ENCODE data around the gene GNA15.
"Not testable (repeated sequence)": the region's sequence is repeated elsewhere in the genome, so short reads cannot be mapped to it uniquely, and the experiment has no call there.

Gene GNA15

GRCh38 chr19:3135961-3136683 lies at the start of gene GNA15:
GNA15 (plus strand) TSS chr19:3136033; CDS start chr19:3136451, 418 bp downstream.
- DNase-seq, result no peak

DNA sequence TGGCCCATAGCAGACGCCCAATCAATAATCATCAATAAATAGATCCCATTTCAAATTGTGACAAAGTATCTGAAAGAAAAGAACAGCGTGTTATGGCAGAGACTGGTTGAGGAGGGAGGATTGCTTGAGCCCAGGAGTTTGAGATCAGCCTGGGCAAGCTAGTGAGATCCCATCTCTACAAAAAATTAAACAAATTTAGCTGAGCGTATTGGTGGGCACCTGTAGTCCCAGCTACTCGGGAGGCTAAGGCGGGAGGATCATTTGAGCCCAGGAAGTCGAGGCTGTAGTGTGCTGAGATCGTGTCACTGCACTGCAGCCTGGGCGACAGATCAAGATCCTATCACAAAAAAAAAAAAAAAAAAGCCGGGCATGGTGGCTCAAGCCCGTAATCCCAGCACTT lies 48.1 kb upstream of the GNA15 start:
- DNase-seq, result no peak

DNA sequence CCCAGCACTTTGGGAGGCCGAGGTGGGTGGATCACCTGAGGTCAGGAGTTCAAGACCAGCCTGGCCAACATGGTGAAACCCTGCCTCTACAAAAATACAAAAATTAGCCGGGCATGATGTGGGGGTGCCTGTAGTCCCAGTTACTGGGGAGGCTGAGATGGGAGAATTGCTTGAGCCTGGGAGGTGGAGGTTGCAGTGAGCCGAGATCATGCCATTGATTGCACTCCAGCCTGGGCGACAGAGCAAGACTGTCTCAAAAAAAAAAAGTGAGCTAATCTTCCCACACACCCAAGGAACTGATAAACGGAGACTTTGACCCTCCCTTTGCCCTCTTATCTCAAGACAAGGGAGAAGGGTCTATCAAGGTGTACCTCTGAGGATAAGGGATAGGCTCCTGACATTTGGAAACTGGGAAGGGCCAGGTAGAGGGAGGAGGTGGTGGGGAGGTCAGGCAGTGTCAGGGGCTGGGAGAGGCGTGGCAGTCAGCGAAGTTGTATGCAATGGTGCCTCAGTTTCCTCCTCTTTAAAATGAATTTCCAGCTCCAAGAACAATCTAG lies 46.5 kb upstream of the GNA15 start:
- DNase-seq, result not testable (repeated sequence)

DNA sequence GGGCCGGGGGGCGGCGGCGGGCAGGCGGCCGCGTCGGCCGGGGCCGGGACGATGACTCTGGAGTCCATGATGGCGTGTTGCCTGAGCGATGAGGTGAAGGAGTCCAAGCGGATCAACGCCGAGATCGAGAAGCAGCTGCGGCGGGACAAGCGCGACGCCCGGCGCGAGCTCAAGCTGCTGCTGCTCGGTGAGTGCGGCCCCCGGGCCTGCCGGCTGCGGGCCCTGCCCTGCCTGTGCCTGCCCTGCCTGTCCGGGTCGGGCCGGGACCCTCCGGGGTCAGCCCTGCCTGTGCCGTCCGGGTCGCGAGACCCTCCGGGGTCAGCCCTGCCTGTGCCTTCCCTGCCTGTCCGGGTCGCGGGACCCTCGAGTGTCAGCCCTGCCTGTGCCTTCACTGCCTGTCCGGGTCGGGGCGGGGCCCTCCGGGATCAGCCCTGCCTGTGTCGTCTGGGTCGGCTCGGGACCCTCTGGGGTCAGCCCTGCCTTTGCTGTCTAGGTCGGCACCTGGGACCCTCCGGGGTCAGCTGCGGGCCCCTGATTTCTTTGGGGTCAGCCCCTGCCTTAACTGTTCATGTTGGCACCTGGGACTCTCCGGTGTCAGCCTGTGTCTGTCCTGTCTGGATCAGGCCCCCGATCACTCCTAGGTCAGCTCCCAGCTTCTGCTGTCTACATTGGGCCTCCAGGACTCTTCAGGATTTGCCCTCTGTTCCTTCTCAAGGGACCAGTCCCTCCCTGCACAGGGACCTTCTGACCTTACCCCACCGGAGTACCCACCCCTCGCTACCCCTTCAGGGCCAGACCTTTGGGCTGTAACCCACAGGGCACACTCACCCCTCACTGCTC lies 41.0 kb upstream of the GNA15 start:
- DNase-seq, result no peak

GRCh38 chr19:3095441-3096191 lies 40.2 kb upstream of the GNA15 start:
- no peak for DNase-seq

- DNase-seq, result no peak
These were observed 39.4 kb upstream of the GNA15 start for GRCh38 chr19:3096267-3096901.

DNA sequence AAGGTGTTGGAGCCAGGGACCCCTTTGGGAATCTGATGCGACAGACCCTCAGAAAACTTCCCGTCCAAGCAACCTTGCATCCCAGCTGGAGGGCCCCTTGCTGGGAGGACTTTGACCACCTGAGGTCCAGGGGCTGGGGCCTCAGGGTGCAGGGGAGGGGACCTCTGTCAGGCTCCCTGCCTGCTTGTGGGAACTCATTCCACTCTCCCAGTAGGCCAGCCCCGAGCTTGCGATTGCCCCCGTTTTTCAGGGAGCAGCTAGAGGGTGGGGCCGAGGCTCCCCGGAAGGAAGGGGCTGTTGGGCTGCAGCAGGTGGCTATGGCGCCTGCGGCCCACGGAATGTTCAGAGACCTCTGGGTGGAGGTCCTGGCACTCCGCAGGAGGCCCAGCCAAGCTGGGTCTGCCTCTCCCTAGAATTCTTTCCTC lies 38.9 kb upstream of the GNA15 start:
- no peak for DNase-seq

- DNase-seq, result no peak
These were observed 38.4 kb upstream of the GNA15 start for GRCh38 chr19:3097442-3097871.

DNA sequence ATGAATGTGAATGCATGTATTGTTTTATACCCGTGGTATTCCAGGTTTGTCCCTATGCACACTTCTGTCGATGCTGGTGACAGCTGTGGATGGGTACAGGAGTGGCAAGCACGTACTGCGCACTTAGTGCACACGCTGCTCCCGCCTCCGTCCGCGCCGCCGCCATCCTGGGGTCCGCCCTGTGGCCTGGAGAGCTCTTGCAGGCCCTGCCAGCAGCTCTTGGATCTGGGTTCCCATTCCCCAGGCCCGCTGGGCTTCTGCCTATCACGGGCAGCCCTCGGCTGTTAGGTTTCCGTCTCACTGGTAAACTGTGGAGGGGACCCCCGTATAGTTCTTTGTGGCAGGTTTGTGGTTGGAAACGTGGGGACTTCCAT lies 37.7 kb upstream of the GNA15 start:
- DNase-seq, result no peak

DNA sequence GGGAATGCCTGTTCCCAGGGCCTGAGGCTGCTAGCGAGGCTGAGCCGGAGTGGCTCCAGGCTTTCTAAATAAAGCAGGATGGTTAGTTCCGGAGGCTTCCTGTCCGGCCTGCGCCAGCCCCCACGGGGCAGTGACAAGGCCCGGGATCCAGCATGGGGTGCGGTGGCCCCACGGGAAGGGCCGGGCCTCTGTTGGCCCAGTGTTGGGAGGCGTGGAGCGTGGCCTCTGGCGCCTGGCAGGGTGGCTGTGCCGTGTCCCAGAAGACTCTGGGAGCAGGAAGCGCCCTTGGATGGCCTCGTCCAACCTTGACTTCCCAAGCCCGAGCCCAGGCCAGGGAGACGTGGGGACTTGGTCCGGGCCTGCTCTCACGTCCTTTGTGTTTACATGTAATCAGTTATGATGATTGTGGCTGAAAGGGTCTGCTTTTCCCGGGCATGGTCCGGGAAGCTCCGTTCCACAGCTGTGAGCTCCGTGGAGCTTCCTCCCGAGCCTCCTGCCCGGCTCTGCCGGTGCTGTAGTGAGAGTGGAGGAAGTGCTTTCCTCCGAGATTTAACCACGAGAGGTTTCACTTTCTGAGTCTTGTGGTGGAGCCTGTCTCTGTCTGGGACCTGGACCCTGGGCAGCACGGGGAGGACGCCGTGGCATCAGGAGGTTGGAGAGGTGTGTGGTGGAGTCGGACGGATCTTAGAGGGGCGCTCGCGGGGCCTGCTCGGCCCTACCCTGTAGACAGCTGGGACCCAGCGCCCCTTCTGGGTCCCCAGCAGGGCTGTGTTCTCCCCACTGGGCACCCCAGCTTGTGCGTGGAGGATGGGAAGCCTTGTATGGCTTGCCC lies 37.1 kb upstream of the GNA15 start:
- no peak for DNase-seq

- DNase-seq, result no peak
These were observed 36.3 kb upstream of the GNA15 start for GRCh38 chr19:3099347-3100145.

DNA sequence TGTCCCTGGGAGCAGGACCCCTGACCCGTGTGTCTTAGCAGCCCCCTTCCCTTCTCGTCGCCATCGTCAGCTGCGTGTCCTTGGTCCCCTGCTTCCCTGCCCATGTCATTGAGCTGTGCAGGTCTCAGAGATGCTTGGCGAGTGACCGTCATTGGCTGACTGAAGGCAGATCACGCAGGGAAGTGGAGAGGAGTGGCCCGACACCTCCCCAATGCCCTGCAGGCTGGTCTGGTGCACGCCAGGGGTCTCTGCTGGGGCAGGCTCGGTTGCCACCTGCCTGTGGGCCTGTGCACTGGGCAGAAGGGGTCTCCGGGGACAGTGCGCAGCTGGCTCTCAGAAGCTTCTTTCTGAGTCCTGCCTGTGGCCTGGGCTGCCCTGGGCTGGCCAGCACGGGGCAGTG lies 35.5 kb upstream of the GNA15 start:
- DNase-seq, result no peak

DNA sequence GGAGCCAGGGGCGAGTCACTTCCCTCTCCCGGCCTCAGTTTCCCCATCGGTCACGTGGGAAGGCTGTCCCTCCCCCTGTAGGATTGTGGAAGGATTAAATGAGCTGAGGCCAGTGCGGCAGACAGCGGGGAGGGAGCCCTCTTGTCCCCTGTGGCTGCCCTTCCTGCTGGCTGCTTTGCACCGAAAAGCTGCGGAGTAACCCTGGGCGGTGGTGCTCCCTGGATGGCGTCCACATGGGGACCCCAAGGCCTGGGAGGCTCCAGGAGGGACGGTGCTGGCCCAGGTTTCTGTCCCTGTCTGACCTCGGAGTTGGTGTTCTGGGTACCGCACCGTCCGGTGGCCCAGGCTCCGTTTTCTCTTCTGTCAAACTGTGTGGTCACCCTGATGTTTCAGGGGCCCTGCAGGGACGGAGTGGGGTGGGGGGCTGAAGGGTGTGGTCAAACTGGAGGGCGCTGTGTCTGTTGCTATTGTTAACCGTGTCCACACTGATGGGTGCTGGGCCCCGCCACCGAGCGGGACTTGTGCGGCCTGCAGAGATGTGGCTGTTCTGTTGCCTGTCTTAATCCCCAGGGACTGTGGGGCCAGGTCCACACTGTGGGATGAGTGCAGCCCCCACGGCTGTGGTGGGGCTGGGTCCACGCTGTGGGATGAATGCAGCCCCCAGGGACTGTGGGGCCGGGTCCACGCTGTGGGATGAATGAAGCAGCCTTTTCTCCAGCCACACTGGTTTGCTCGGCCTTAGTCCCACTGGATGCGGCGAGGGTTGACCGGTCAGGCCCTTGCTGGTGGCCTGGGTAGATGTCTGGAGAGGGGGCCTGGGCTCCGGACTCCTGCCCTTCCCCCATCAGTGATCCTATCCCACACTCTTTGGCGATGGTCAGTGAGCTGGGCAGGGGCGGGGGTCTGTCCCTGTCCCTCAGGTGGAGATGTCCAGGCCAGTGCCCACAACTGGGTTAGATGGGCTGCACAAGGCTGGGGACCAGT lies 34.8 kb upstream of the GNA15 start:
- DNase-seq, result no peak

DNA sequence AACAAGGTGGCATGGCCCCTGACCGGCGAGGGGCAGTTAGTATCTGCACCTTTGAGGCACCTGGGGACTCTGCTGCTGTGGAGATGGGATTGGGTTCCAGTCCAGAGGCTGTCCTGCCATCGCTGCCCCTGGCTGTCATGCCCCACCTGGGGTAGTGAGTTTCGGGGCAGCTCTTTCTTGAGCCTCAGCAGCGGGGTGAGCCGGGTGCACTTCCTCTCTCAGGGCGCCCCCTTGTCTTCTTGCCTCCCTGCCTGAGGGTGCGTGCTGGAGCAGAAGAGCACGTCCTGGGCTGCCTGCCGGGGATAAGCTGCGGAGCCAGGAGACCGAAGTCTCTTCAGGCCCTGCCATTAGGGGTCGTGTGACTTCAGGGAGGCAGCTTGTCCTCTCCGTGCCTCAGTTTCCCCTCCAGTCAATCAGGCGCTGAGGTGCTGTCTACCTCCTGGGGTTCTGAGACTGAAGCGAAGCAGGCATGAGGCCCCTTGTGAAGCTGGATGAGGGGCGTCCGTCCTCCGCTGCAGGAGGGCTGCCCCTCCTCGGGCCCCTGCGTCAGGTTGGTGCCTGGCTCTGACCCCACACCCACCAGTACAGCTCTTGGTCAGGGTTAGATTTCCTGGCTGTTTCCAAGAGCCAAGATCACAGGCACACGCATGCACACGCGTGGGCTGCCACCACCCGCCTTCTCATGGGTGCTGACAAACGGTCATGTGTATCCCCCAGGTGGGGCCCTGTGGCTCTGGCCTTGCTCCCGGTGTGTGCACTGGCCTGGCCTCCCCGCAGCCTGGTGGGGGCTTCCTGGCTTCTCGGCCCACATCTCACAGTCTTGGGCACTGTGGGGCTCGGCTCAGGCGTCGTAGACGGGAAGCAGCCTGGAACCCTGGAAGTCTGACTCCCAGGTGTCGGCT lies 33.3 kb upstream of the GNA15 start:
- no peak for DNase-seq

DNA sequence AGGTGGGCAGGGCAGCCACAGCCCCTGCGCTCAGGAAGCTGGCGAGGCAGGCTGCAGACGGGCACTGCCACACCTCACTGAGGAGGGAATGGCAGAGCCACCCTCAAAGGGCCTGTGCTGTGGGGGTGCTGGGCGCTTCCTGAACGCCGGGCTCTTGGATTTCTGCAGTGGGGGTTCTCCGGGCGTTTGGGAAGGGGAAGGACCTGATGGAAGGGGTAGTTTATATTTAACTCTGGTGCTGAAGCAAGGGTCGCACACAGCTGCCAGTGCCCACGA lies 31.2 kb upstream of the GNA15 start:
- DNase-seq, result no peak

GRCh38 chr19:3105641-3106508 lies 30.0 kb upstream of the GNA15 start:
- DNase-seq, result no peak

DNA sequence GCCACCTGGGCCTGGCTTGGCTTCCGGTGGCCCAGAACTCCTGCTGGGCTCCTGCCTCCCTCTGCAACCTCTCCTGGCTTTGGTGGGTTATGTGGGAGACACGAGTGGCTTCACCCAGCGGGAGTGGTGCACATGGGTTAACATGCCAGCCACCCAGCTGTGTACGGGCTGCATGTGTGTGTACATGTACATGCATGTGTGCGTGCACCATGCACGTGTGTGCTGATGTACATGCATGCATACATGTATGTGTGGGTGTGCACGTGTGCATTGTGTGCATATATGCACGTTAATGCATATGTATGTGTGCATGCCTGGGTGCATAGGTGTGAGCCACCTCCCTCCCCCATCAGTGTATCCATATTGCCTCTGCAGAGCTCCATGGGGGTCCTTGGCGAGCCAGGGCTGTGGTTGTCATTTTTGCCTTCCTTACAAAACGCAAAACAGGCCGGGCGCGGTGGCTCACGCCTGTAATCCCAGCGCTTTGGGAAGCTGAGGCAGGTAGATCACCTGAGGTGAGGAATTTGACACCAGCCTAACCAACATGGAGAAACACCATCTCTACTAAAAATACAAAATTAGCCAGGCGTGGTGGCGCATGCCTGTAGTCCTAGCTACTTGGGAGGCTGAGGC lies 29.2 kb upstream of the GNA15 start:
- no peak for DNase-seq
